ENCODE measurements around the gene HMGCS1. TPM values are rescaled to one million over a fixed set of nuclear protein-coding genes. Genes with fewer than 3 reads are reported as not detected.

Gene HMGCS1
- total and polyA plus RNA-seq, 9 of the 15 experiments (the other 6 are each of a cell fraction or from before 2014, with no cell fraction given) = 43.7 to 337 (median 111) TPM

DNA sequence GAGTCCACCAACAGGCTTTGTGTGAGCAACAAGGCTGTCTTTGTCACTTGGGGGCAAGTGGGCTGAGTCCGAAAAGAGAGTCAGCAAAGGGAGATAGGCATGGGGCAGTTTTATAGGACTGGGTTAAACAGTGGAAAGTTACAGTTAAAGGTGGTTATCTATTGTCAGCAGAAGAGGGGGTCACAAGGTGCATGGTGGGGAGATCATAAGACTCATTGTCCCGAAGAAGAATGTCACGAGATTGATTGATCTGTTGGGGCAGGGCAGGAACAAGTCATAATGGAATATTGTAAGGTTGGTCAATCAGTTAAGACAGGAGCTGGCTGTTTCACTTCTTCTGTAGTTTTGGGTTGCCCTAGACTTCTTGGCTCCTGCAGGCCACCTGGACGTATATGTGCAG, 7.6 kb upstream of the HMGCS1 start (continued):
- TF ChIP-seq, protein P1, sequence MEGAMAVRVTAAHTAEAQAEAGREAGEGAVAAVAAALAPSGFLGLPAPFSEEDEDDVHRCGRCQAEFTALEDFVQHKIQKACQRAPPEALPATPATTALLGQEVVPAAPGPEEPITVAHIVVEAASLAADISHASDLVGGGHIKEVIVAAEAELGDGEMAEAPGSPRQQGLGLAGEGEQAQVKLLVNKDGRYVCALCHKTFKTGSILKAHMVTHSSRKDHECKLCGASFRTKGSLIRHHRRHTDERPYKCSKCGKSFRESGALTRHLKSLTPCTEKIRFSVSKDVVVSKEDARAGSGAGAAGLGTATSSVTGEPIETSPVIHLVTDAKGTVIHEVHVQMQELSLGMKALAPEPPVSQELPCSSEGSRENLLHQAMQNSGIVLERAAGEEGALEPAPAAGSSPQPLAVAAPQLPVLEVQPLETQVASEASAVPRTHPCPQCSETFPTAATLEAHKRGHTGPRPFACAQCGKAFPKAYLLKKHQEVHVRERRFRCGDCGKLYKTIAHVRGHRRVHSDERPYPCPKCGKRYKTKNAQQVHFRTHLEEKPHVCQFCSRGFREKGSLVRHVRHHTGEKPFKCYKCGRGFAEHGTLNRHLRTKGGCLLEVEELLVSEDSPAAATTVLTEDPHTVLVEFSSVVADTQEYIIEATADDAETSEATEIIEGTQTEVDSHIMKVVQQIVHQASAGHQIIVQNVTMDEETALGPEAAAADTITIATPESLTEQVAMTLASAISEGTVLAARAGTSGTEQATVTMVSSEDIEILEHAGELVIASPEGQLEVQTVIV (CRISPR knock-in tag; IDR thresholded peaks at IDR 0.05; ENCODE audit: borderline replicate concordance) = no peak
- TF ChIP-seq, protein P2, sequence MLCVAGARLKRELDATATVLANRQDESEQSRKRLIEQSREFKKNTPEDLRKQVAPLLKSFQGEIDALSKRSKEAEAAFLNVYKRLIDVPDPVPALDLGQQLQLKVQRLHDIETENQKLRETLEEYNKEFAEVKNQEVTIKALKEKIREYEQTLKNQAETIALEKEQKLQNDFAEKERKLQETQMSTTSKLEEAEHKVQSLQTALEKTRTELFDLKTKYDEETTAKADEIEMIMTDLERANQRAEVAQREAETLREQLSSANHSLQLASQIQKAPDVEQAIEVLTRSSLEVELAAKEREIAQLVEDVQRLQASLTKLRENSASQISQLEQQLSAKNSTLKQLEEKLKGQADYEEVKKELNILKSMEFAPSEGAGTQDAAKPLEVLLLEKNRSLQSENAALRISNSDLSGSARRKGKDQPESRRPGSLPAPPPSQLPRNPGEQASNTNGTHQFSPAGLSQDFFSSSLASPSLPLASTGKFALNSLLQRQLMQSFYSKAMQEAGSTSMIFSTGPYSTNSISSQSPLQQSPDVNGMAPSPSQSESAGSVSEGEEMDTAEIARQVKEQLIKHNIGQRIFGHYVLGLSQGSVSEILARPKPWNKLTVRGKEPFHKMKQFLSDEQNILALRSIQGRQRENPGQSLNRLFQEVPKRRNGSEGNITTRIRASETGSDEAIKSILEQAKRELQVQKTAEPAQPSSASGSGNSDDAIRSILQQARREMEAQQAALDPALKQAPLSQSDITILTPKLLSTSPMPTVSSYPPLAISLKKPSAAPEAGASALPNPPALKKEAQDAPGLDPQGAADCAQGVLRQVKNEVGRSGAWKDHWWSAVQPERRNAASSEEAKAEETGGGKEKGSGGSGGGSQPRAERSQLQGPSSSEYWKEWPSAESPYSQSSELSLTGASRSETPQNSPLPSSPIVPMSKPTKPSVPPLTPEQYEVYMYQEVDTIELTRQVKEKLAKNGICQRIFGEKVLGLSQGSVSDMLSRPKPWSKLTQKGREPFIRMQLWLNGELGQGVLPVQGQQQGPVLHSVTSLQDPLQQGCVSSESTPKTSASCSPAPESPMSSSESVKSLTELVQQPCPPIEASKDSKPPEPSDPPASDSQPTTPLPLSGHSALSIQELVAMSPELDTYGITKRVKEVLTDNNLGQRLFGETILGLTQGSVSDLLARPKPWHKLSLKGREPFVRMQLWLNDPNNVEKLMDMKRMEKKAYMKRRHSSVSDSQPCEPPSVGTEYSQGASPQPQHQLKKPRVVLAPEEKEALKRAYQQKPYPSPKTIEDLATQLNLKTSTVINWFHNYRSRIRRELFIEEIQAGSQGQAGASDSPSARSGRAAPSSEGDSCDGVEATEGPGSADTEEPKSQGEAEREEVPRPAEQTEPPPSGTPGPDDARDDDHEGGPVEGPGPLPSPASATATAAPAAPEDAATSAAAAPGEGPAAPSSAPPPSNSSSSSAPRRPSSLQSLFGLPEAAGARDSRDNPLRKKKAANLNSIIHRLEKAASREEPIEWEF (CRISPR knock-in tag; IDR thresholded peaks at IDR 0.05) = peak; percentile 86; the same call in 1 of the 2 replicates
- TF ChIP-seq HLTF (IDR thresholded peaks at IDR 0.05) (peak; percentile 70; the same call in 1 of the 2 replicates), TCF15 (CRISPR knock-in tag; IDR thresholded peaks at IDR 0.05) (no peak), ZNF395 (CRISPR knock-in tag; IDR thresholded peaks at IDR 0.05) (peak; percentile 35; the same call in 1 of the 2 replicates), WHSC1 (IDR thresholded peaks at IDR 0.05; ENCODE audit: low read length) (no peak), FIP1L1 (IDR thresholded peaks at IDR 0.05; ENCODE audit: low read depth, low read length, poor library complexity, severe bottlenecking) (no peak), EP400 (IDR thresholded peaks at IDR 0.05) (0 out of 2 replicates have a peak, but pooled peaks have one; percentile 29), ZBTB17 (CRISPR knock-in tag; IDR thresholded peaks at IDR 0.05) (no peak), SAFB (IDR thresholded peaks at IDR 0.05; ENCODE audit: borderline replicate concordance, low read depth, low read length) (no peak), RHOXF2B (CRISPR knock-in tag; conservative IDR thresholded peaks at IDR 0.05) (no peak), ATF1 (CRISPR knock-in tag; IDR thresholded peaks at IDR 0.05) (no peak), ATF1 (tag; IDR thresholded peaks at IDR 0.05) (no peak), ZBTB8A (IDR thresholded peaks at IDR 0.05; ENCODE audit: partially characterized antibody) (no peak), ZKSCAN1 (IDR thresholded peaks at IDR 0.05; ENCODE audit: low read depth, low read length) (no peak)
- TF ChIP-seq, protein P3, sequence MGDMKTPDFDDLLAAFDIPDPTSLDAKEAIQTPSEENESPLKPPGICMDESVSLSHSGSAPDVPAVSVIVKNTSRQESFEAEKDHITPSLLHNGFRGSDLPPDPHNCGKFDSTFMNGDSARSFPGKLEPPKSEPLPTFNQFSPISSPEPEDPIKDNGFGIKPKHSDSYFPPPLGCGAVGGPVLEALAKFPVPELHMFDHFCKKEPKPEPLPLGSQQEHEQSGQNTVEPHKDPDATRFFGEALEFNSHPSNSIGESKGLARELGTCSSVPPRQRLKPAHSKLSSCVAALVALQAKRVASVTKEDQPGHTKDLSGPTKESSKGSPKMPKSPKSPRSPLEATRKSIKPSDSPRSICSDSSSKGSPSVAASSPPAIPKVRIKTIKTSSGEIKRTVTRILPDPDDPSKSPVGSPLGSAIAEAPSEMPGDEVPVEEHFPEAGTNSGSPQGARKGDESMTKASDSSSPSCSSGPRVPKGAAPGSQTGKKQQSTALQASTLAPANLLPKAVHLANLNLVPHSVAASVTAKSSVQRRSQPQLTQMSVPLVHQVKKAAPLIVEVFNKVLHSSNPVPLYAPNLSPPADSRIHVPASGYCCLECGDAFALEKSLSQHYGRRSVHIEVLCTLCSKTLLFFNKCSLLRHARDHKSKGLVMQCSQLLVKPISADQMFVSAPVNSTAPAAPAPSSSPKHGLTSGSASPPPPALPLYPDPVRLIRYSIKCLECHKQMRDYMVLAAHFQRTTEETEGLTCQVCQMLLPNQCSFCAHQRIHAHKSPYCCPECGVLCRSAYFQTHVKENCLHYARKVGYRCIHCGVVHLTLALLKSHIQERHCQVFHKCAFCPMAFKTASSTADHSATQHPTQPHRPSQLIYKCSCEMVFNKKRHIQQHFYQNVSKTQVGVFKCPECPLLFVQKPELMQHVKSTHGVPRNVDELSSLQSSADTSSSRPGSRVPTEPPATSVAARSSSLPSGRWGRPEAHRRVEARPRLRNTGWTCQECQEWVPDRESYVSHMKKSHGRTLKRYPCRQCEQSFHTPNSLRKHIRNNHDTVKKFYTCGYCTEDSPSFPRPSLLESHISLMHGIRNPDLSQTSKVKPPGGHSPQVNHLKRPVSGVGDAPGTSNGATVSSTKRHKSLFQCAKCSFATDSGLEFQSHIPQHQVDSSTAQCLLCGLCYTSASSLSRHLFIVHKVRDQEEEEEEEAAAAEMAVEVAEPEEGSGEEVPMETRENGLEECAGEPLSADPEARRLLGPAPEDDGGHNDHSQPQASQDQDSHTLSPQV (IDR thresholded peaks at IDR 0.05) = peak; percentile 67
